Myocyte (in vitro differentiated cells): Measurements from ENCODE around the gene UCN. TPM values are rescaled to one million over a fixed set of nuclear protein-coding genes. Genes with fewer than 3 reads are reported as not detected.
A peak's percentile ranks its signal among the peaks of the same experiment; 100 is the strongest.
"Not testable (repeated sequence)": the region's sequence is repeated elsewhere in the genome, so short reads cannot be mapped to it uniquely, and the experiment has no call there.

Experiments used
- DNase-seq: peaks from one replicate; pipeline ENCODE4 v3.0.0-alpha.2; 2012; ENCODE audit warnings: low read depth
- total RNA-seq: library from RNA; depleted of rRNA; stranded (reverse); fragments of >200 nt; gene quantifications from 2 replicates; pipeline ENCODE4 v1.2.3, GENCODE V29; 2014

Gene UCN
- total RNA-seq, 1 donor from 2014 or later, result 2.4 TPM

DNA sequence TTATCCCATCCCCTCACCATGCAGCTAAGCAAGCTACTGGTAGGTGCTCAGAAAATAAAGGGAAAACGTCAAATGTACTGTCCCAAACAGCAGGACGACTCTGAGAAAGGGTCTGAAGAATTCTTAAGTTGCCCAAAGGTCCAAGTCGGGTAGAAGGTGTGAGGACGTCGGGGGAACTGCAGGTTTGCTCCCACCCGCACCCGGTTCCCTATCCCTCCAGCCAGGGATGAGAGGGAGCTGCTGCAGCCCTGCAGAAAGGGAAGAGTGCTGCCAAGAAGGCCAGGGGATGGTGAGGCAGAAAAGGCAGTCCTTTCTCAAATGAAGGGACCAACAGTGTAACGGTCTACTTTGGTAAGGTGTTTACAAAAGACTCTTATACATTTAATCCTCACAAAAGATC, 6.9 kb upstream of the UCN start:
- no peak for DNase-seq

DNA sequence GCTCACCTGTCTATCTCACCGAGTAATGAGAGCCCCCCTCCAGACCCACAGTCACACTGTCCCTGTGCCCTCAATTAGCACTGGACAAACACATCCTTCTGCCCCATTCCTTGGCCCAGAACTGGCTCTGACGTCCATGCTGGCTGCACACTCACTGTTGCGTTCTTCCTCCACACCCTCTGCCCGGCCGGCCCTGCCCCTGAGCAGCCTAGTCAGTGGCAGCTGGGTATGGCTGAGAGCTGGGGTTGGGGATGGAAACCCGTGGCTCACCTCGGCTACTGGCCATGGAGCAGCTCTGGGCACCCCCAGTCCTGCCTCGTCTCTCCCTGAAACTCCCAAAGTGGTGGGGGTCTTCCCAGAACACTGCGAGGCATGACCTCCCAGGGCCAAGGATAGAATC, 6.5 kb upstream of the UCN start:
- no peak for DNase-seq

DNA sequence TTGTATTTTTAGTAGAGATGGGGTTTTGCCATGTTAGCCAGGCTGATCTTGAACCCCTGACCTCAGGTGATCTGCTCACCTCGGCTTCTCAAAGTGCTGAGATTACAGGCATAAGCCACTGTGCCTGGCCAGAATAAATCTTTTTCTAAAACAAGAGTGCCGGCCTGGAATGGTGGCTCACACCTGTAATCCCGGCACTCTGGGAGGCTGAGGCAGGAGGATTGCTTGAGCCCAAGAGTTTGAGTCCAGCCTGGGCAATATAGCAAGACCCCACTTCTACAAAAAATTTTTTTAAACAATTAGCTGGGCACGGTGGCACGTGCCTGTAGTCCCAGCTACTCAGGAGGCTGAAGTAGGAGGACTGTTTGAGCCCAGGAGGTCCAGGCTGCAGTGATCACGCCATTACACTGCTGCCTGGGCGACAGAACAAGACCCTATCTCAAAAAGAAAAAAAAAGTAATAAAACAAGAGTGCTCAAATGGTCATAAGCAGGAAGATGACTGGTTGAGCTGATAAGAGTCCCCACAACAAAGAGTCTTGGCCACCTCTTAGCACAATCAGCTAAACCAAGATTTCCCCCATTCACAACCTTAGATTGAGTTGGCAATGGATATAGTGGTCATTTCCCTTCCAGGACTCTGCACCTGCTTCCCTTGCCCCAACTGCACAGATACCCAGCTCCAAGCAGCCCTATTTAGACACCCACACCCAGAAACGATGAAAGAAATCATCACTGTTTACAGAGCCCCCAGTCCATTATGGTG, 5.8 kb upstream of the UCN start:
- DNase-seq, result no peak

DNA sequence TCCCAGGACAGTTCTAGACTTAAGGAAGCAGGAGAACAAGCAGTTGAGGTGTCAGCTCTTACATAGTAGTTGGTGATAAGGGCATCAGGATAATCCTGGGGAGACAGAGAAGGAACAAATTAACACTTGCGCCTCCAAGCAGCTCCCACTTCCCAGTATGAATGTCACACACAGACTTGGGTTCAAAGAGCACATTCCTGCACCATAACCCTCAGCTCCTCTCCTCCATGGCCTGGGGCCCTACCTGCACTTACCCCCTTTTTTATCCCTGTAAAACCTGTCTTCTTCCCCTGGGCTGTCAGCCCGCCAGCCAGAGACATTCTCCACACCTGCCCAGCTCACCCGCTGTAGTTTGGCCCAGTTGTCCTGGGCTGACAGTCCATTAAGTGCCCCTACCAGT, 3.9 kb upstream of the UCN start:
- DNase-seq, result no peak

DNA sequence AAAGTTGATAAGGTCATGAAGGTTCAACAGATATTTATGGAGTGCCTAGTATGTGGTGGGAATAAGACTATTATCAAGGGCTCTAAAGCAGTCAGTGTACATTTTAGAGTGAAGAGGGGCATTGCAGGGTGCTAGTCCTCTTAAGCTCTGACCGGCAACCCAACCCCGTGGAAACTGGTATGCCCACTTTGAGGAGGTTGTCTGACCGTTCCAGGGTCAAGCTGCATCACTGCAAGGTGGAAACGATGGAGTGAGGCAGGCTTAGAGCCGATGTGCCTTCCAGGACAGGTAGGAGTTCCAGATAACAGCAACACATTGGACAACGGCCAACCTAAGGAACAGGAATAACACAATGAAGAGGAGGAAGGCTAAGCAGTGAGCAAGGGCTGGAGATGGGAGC, 1.4 kb upstream of the UCN start:
- DNase-seq, result no peak

DNA sequence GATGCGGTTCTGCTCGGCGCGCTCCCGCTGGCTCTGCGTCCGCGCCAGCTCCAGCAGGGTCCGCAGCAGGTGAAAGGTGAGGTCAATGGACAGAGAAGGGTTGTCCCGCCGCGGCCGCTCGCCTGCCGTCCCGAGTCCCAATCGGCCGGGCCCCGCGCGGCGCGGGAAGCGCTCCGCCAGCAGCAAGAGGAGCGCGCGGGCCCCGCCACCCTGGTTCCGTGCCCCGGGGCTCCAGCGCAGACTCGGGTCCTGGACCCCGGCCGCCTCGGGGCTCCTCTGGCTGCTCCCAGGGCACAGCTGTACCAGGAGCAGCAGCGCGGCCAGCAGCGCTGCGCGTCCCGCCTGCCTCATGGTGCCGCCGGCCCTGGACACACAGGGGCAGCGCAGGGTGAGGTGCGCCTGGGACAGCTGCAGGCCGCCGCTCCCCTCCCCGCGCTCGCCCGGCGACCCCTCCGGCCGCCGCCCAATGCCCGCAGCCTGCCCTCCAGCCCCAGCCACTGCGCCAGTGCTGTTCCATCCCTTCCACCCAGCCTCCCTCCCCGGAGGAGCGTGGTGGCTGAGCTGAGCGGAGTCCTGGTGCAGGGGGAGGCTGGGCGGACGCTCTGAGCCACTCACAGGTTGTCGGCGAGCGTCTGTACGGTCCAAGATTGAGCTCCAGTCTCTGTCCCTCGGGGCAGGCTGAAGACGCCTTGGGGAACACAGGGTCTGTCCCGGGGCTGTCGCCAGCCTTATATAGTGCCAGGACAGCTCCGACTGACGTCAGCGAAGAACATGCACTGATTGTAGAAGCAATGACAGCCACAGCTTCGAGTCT, 493 bp downstream of the UCN start:
- no peak for DNase-seq

DNA sequence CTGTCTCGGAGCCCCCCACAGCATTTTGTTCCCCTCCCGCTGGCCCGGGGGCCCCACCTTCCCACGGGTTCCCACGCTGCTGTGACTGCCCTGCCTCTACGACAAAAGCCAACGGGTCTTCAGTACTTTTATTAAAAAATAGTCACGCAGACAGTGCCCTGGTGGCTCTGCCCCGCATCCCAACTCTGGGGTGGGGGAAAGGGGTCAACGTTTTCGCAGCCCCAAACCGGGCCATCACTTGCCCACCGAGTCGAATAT, 1.0 kb downstream of the UCN start:
- DNase-seq, result no peak

DNA sequence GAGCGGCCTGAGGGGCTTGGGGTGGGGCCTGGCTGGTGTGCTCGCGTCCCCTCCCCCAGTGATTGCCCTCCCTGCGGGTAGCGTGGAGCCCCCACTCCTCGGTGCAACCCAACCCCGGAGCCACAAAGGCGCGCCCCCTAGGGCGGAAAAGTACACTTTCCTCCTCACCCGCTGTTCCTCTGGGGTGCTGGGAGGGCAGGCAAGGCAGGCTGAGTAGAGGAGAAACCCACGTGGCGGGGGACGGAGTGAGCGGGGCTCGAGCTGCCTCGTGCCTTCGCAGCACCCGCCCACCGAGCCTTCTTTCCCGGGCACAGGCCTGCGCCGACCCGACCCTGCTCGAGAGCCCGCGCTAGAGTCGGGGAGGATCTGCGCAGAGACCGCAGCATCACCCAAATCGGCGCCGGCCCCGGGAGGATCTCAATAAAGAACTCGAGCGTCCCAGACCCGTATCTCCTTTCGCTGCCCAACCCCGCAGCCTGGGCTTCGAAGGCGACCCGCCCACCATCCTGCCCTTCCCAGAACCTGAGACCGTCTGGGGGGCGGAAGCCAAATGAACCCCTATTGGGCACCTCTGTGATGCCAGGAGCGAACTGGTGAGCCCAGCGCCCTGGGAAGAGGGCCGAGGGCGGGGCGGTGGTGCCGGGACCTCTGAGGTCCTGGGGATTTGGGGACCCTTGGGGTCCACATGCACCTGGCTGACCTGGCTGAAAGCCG, 1.5 kb downstream of the UCN start:
- DNase-seq, result no peak

DNA sequence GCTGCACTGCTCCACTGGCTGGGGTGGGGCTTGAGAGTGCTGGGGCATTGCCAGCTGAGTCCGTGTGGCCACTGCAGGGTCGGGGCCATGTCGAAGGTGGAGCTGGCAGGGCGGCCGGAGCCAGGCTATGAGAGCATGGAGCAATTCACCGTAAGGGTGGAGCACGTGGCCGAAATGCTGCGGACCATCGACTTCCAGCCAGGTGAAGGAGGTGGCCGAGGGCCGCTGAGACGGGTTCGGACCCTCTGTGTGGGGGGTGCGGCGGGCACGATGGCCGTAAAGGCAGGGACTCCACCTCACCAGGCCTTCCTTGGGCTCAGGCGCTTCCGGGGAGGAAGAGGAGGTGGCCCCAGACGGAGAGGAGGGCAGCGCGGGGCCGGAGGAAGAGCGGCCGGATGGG, 2.1 kb downstream of the UCN start:
- DNase-seq, result no peak

DNA sequence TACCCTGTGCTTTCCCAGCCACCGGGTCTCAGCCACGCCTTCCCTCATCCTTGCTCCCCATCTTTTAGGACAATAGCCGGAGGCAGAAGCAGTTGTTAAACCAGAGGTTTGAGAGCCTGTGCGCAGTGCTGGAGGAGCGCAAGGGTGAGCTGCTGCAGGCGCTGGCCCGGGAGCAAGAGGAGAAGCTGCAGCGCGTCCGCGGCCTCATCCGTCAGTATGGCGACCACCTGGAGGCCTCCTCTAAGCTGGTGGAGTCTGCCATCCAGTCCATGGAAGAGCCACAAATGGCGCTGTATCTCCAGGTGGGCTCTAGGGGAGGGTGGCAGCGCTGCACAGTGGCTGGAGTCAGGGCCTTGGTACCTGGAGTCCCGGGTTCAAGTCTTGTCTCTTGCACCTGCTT, 2.7 kb downstream of the UCN start:
- no peak for DNase-seq

DNA sequence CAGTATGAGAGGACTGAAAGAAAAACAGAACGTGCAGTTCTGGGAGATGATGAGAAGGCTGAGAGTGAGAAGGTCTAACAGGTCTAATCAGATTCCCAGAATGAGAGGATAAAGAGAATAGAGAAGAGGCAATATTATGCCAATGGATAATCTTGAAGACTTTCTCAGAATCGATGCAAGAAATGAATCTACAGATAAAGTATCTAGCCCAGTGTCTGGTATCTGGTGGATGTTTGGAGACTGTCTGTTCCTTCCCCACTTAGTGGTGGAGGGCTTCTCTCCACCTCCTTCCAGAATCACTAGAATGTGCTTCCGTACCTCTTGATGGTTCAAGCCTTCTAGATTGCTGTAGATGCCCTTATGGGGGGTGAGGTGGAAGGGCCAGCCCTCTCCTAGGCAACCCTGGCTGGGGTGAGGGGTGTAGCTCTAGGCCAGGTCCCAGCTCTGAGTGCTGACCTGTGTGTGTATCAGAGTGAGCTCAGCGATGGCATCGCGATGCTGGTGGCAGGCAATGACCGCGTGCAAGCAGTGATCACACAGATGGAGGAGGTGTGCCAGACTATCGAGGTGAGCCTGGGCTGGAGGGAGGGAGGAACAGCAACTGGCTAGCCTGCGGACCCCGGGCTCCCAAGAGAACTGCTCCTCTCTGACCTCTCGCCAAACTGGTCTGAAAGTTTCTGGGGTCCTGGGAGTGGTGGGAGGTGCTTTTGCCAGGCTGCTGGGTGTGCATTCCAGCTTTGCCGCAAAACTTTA, 3.6 kb downstream of the UCN start:
- DNase-seq, result no peak

DNA sequence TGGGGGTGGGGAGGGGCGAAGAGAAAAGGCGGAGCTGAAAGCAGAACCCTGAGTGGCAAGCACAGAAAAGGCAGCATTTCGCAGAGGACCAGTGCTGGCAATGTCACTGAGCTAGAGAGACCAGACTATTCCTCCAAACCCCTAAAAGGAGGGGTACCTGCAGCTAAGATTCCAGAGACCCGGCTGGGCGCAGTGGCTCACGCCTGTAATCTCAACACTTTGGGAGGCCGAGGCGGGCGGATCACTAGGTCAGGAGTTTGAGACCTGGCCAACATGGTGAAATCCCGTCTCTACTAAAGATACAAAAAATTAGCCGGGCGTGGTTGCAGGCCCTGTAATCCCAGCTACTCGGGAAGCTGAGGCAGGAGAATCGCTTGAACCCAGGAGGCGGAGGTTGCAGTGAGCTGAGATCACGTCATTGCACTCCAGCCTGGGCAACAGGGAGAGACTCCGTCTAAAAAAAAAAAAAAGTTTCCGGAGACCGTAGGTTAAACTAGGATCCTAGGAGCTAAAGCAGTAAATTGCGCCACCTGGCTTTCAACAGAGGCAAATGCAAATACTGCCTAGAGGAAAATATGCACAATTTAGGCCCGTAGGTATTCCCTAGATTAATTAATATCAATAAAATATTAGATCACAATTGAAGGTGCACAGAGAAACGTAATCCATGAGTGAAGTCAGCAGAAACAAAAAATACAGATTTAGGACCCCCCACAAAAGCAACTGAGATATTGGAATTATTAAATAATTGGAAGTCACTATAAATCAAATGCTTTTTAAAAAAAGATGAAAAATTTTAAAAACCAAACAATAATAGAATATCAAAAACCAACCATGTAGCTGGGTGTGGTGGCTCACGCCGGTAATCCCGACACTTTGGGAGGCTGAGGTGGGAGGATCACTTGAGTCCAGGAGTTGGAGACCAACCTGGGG, 4.9 kb downstream of the UCN start:
- DNase-seq, result peak; percentile 72

DNA sequence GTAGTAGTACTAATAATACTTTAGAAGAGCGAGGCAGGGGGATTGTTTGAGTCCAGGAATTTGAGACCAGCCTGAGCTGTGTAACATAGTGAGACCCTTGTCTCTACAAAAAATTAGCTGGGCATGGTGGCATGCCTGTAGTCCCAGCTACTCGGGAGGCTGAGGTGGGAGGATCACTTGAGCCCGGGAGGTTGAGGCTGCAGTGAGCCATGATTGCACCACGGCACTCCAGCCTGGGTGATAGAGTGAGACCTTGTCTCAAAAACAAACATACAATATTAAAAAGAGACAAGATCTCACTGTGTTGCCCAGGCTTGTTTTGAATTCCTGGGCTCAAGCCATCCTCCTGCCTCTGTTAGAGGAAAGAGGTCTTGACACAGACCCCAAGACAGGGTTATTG, 7.6 kb downstream of the UCN start:
- not testable (repeated sequence) for DNase-seq

DNA sequence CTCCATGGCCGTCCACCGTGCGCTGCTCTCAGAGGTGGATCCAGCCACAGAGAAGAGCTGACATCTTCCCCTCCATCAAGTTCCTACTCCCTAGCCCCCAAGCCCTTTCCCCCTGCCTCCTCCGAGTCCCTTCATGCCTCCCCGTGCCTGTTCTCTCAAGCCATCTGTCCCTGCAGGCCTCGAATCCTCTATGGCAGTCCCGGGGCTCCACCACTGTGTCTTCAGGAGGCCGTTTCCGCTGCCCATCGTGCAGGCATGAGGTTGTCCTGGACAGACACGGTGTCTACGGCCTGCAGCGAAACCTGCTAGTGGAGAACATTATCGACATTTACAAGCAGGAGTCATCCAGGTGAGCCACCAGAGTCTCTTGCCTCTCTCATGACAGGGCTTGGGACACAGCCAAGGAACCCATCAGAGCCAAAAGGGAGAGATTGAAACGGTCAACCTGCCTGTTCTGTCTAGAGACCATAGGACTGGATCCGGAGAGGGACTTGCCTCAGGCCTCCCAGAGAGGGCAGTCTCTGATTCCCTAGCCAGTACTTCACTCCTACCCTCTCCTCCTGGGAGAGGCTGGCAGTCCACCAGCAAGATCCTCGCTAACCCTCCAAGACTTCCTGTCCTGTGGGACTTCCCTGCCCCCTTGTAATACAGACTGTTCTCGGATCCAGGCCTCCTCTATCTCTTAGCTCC, 9.7 kb downstream of the UCN start:
- DNase-seq, result no peak

DNA sequence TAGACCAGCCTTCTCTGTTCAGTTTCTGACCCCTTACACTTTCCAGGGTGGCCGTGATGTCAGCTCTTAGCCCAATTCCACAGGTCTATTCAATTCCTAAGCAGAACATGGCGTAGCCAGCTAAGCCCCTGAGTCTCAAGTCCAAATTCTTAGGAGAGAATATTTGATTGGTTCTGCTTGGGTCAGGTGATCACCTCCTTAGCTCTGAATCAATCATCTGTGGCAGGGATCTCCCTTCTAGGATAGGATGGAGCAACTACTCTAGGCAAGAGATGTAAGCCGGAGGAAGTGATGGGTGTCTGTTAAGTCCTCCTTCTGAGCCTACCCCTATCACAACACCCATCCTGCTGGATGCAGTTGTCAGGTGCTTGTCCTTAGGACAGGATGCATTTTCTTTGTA, 11.1 kb downstream of the UCN start:
- no peak for DNase-seq

DNA sequence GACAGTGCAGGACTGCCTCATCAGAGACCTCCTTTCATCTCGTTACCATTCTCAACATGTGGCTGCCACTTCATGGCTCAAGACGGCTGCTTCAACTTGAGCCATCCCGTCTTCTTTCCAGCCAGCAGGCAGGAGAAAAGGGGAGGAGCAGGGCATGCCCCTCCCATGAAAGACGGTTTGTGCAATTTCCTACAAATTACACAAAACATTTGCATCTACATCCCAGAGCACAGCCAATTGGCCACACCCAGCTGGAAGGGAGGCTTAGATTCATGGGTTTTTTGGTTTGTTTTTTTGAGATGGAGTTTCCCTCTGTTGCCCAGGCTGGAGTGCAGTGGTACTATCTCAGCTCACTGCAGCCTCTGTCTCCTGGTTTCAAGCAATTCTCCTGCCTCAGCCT, 11.8 kb downstream of the UCN start:
- DNase-seq, result no peak

DNA sequence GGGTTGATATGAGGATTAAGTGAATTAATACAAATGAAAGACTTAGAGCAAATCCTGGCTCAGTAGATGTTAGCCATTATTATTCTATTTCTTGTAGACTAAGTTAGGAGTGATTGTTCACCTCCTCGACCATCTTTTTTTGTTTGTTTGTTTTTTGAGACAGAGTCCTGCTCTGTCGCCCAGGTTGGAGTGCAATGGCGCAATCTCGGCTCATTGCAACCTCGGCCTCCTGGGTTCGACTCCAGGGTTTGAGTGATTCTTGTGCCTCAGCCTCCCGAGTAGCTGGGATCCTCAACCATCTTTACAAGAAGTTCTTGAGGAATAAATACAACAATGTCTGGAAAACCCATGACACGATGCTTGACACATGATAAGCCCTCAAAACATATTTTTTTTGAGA, 13.3 kb downstream of the UCN start:
- DNase-seq, result no peak

DNA sequence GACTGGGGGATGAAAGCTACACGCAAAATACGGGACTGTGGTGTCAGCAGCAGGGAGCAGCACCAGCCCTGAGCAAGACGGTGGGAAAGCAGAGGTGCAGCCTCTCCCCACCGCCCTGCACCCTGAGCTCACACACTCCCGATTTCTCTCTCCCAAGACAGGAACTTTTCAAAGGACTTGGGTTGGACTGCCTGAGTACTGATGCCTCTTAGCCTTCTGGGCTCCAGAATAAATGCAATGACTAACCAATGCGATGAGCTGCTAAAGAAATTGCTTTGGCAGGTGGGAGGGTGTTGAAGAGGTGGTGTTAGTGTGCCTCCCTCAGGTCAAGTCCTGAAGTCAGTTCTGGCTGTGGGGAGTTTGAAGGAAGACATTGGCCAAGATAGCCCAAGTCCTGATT, 16.4 kb downstream of the UCN start:
- no peak for DNase-seq

DNA sequence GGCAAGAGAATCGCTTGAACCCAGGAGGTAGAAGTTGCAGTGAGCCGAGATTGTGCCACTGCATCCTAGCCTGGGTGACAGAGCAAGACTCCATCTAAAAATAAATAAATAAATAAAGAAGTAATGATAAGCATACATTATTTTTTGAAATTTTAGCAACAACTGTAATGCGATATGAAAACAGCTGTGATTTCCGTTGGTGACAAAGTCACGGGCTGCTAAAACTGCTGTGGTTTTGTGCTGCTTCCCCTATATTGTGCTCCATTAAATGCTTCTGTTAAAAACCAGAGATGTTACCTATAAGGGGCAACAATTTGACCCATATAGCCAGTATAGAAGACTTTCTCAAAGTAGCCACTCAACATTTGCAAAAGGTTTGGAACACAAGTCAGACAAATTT, 17.7 kb downstream of the UCN start:
- DNase-seq, result no peak

DNA sequence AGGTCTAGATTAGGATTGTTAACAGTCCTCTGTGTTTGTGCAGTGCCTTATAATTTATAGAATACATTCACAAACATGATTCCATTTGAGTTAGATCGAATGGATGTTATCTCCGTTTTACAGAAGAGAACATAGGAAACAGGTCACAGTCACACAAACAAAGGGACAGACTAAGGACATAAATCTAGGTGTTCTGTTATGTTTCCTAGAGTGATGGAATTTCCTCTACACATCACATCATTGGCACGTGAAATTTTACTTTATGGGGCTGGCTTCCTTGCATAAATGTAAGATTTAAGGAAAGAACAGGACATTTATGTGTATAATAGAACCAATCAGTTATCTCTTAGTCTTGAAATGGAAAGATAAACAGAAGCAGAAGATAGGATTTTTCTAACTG, 19.6 kb downstream of the UCN start:
- DNase-seq, result no peak
